Endothelial cell of umbilical vein (primary cell): ENCODE data around the gene ANKRD13D. TPM values are rescaled to one million over a fixed set of nuclear protein-coding genes. Genes with fewer than 3 reads are reported as not detected.
A peak's percentile ranks its signal among the peaks of the same experiment; 100 is the strongest.
"Not testable (repeated sequence)": the region's sequence is repeated elsewhere in the genome, so short reads cannot be mapped to it uniquely, and the experiment has no call there.

Experiments used
- BruUV-seq: library from RNA; stranded (reverse); fragments of 400-500 nt; replicated peaks from 2 replicates; lab custom pipeline; 2021; lab: Mats Ljungman, UMichigan
- CTCF ChIA-PET: fragments of 300-600, 350-600 bp; sonication (Branson Sonifier 250); formaldehyde crosslinking; loops from one replicate; lab custom pipeline; 2021; ENCODE audit warnings: antibody characterized with exemption, inconsistent platforms; lab: Charles Lee
- POLR2A ChIA-PET: fragments of 300-600, 350-600 bp; sonication (Branson Sonifier 250); formaldehyde crosslinking; loops from one replicate; lab custom pipeline; 2021; ENCODE audit warnings: antibody characterized with exemption, inconsistent platforms; lab: Charles Lee
- DNase-seq: peaks from one replicate; pipeline ENCODE4 v3.0.0-alpha.2; 2011; ENCODE audit warnings: low read depth, low spot score
- FAIRE-seq: peaks from 2 replicates; lab custom pipeline; 2011; peaks lifted over from hg19 to GRCh38; lab: Jason Lieb, UNC
- H2AFZ ChIP-seq: 2 replicates; pipeline ENCODE4 v1.6.0; 2012; ENCODE audit warnings: low read depth, low read length, control low read depth, inconsistent platforms
- H3K27ac ChIP-seq: 2 replicates; pipeline ENCODE4 v1.5.1; 2011; ENCODE audit warnings: low read depth, mild to moderate bottlenecking, control low read depth, low read length, moderate library complexity; ENCODE audit not compliant: insufficient read depth
- H3K27me3 ChIP-seq, 2 experiments: 2 replicates each; pipeline versions ENCODE4 v1.6.0 to v1.6.1; 2011; ENCODE audit warnings: low read length in 2 of 2, mixed read lengths in 1 of 2; ENCODE audit not compliant: control insufficient read depth in 2 of 2, insufficient read depth in 2 of 2
- H3K36me3 ChIP-seq, 2 experiments: 2 replicates in 1 of 2; 3 replicates in 1 of 2; pipeline ENCODE4 v1.5.1; 2011; ENCODE audit warnings: low read length in 2 of 2, mild to moderate bottlenecking in 1 of 2, moderate library complexity in 1 of 2; ENCODE audit not compliant: control insufficient read depth in 2 of 2, insufficient read depth in 2 of 2; ENCODE audit errors: extremely low read depth in 1 of 2
- H3K4me1 ChIP-seq: 3 replicates; pipeline ENCODE4 v1.5.1; 2011; ENCODE audit warnings: mild to moderate bottlenecking, low read length; ENCODE audit not compliant: control insufficient read depth, insufficient read depth; ENCODE audit errors: extremely low read depth
- H3K4me2 ChIP-seq: 2 replicates; pipeline ENCODE4 v1.6.1; 2011; ENCODE audit warnings: low read length, control low read depth, mixed read lengths; ENCODE audit not compliant: insufficient read depth
- H3K4me3 ChIP-seq, 3 experiments: fragments of 200-600 bp in 1 of 3; sonication (generic), shearing (Covaris generic) in 1 of 3; replicated peaks in 1 of 3; 2 replicates each; pipeline ENCODE4 v1.5.1; 2011 to 2016; ENCODE audit warnings: control low read depth in 3 of 3, low read length in 3 of 3, mild to moderate bottlenecking in 2 of 3, inconsistent platforms in 1 of 3, low read depth in 1 of 3, moderate library complexity in 1 of 3; ENCODE audit not compliant: insufficient read depth in 1 of 3
- H3K79me2 ChIP-seq: 2 replicates; pipeline ENCODE4 v1.6.0; 2012; ENCODE audit warnings: low read length, inconsistent platforms; ENCODE audit not compliant: control insufficient read depth, insufficient read depth
- H3K9ac ChIP-seq: replicated peaks from 2 replicates; pipeline ENCODE3; 2011; ENCODE audit warnings: low read length, control low read depth; ENCODE audit not compliant: insufficient read depth; ENCODE audit errors: extremely low read depth
- H3K9me1 ChIP-seq: replicated peaks from 3 replicates; pipeline ENCODE4 v1.6.0; 2011; ENCODE audit warnings: mild to moderate bottlenecking, low read length; ENCODE audit not compliant: control insufficient read depth, insufficient read depth; ENCODE audit errors: extremely low read depth
- H3K9me3 ChIP-seq: replicated peaks from 2 replicates; pipeline ENCODE4 v1.5.1; 2012; ENCODE audit warnings: low read length, inconsistent platforms; ENCODE audit not compliant: control insufficient read depth, insufficient read depth
- H4K20me1 ChIP-seq: replicated peaks from 2 replicates; pipeline ENCODE3; 2011; ENCODE audit warnings: mild to moderate bottlenecking, low read length; ENCODE audit not compliant: control insufficient read depth, insufficient read depth; ENCODE audit errors: extremely low read depth
- GATA2 ChIP-seq: IDR thresholded peaks from 2 replicates; pipeline ENCODE4 v1.7.0; 2011; ENCODE audit warnings: low read depth, mild to moderate bottlenecking, moderate library complexity, mixed read lengths, low read length; ENCODE audit not compliant: insufficient read length, insufficient read depth
- MYC ChIP-seq: IDR thresholded peaks from one replicate; pipeline ENCODE4 v1.6.1; 2011; ENCODE audit warnings: mild to moderate bottlenecking, low read depth, low read length
- POLR2AphosphoS5 ChIP-seq: IDR thresholded peaks from 2 replicates; pipeline ENCODE4 v1.6.1; 2012; ENCODE audit warnings: low read depth, mild to moderate bottlenecking, control low read depth, low read length, moderate library complexity; ENCODE audit not compliant: insufficient read depth
- dilution Hi-C: fragments of 300-500 bp; cut with MboI; formaldehyde crosslinking; loops from one replicate; pipeline ENCODE4 v1.15.0; 2019; ENCODE audit warnings: low sequenced_read_pairs; ENCODE audit not compliant: extremely low pct_ligation_motif_present
- intact Hi-C: fragments of 100-400 bp; cut with micrococcal nuclease; formaldehyde crosslinking; loops from one replicate; pipeline ENCODE4 v1.10.0; 2022
- polyA plus RNA-seq, 4 experiments: library from polyadenylated mRNA; depleted of rRNA in 3 of 4; stranded (reverse) in 3 of 4; unstranded in 1 of 4; fragments of >200 nt; gene quantifications; 2 replicates each; pipeline versions ENCODE4 v1.2.1 to v1.2.3, GENCODE V29; 2011 to 2012; ENCODE audit warnings: missing spikeins in 1 of 4
- total RNA-seq: library from RNA; stranded (reverse); gene quantifications from 2 replicates; pipeline ENCODE4 v1.2.3, GENCODE V29; 2021
- TF ChIP-seq, protein P1 (sequence below), 2 donors: IDR thresholded peaks; 1 replicate in 1 of 2; 2 replicates in 1 of 2; pipeline ENCODE4 v1.5.1; 2011; ENCODE audit warnings: low read length in 2 of 2, mild to moderate bottlenecking in 2 of 2, moderate library complexity in 2 of 2, control low read depth in 1 of 2, inconsistent platforms in 1 of 2, low read depth in 1 of 2; ENCODE audit not compliant: insufficient read depth in 1 of 2; ENCODE audit errors: extremely low read depth in 1 of 2
- TF ChIP-seq, protein P2 (sequence below): IDR thresholded peaks from 2 replicates; pipeline ENCODE4 v1.6.1; 2011; ENCODE audit not compliant: insufficient read depth, insufficient read length

The ANKRD13D gene
- total and polyA plus RNA-seq, 2 donors (not counting 3 experiments of a cell fraction or from before 2014, with no cell fraction given) = 43.5 to 57.5 TPM

DNA sequence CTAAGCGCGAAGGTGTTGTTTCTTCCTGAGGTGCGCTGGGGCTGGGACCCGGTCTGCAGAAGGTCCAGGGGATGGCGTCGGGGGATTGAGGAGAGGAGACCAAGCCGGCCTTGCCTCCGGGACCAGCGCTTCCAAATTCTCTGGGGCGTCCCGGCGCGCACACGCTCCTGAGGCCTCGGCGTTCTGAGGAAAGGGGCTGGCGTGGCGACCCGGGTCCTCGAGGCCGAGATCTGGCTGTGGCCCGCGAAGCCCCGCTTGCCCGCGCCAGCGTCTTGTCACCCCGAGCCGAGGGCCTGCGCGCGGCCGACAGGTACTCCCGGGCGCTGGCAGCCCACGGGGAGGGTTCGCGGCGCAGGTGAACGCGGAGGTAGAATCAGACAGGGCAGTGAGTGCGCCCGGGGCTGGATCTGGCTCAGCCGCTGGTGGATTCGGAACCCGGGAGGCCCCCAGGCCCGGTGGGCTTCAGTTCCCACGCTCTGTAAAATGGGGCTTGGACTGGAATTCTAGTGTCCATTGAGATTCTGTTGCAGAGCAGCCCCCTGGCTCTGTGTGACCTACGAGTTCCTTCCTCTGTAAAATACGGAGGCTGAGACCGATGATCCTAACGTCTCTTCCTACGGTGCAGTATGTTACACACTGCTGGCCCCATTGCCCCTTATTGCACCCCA, 28.9 kb downstream of the ANKRD13D start:
- ChIA-PET POLR2A (interaction anchor here (1.1 kb wide), 1 partner anchor 63 kb away, joined by 3 read pairs; no protein-coding TSS in a partner anchor), CTCF (interaction anchor here (1.0 to 9.2 kb wide), 37 partner anchors 10 to 264 kb away, joined by 3 to 151 read pairs (median 7); partner anchors contain the start of genes ANKRD13D, GRK2, POLD4 and PPP1CA)
- no peaks in the 10 kb centered on the region for H3K27me3 ChIP-seq
- H3K9me3 ChIP-seq = no peaks in the 10 kb centered on the region
- BruUV-seq = no TSS peak
- dilution Hi-C loops (no loop called here), intact Hi-C loops (loop anchor here (1.0 to 2.0 kb wide), 7 partner anchors 30 to 237 kb away; partner anchors contain the start of genes GRK2 and POLD4)
- no peaks in the 10 kb centered on the region for H4K20me1 ChIP-seq
- FAIRE-seq (no peak), DNase-seq (no peak)
- H3K9ac ChIP-seq = peak overlapping the region; percentile 6
- no peaks in the 10 kb centered on the region for H3K79me2 ChIP-seq
- no peaks in the 10 kb centered on the region for H3K9me1 ChIP-seq
- H3K4me3 ChIP-seq = peak overlapping the region; percentile 1 to 75 (median 31)
- no peaks in the 10 kb centered on the region for H3K36me3 ChIP-seq
- no peak for TF ChIP-seq POLR2AphosphoS5
- TF ChIP-seq, protein P1, sequence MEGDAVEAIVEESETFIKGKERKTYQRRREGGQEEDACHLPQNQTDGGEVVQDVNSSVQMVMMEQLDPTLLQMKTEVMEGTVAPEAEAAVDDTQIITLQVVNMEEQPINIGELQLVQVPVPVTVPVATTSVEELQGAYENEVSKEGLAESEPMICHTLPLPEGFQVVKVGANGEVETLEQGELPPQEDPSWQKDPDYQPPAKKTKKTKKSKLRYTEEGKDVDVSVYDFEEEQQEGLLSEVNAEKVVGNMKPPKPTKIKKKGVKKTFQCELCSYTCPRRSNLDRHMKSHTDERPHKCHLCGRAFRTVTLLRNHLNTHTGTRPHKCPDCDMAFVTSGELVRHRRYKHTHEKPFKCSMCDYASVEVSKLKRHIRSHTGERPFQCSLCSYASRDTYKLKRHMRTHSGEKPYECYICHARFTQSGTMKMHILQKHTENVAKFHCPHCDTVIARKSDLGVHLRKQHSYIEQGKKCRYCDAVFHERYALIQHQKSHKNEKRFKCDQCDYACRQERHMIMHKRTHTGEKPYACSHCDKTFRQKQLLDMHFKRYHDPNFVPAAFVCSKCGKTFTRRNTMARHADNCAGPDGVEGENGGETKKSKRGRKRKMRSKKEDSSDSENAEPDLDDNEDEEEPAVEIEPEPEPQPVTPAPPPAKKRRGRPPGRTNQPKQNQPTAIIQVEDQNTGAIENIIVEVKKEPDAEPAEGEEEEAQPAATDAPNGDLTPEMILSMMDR (IDR thresholded peaks at IDR 0.05; ENCODE audit: extremely low read depth in 1 of 2, insufficient read depth in 1 of 2, low read depth in 1 of 2, low read length in 2 of 2) = no peak
- TF ChIP-seq, protein P2, sequence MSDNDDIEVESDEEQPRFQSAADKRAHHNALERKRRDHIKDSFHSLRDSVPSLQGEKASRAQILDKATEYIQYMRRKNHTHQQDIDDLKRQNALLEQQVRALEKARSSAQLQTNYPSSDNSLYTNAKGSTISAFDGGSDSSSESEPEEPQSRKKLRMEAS = no peak
- TF ChIP-seq MYC = no peak
- TF ChIP-seq GATA2 = no peak
- peak overlapping the region; percentile 72 for H2AFZ ChIP-seq
- H3K4me2 ChIP-seq = peak overlapping the region; percentile 62
- H3K4me1 ChIP-seq = peaks cover 6% of the 10 kb centered on the region
- H3K27ac ChIP-seq = no peak overlapping the region

DNA sequence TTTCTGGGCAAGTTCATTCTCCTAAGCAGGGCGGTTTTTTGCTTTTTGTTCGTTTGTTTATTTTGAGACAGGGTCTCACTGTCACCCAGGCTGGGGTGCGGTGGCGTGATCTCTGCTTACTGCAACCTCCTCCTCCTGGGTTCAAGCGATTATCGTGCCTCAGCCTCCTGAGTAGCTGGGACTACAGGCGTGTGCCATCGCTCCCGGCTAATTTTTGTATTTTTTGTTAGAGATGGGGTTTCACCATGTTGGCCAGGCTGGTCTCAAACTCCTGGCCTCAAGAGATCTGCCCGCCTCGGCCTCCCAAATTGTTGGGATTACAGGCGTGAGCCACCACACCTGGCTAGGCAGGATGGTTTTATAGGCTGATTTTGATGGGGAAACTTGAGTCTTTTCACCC, 29.8 kb downstream of the ANKRD13D start:
- DNase-seq, dilution Hi-C loops, H3K4me2 ChIP-seq, H4K20me1 ChIP-seq, intact Hi-C loops, H3K36me3 ChIP-seq, H3K9me1 ChIP-seq, H3K9me3 ChIP-seq, H3K4me1 ChIP-seq, H3K9ac ChIP-seq, H3K4me3 ChIP-seq, FAIRE-seq, BruUV-seq, H2AFZ ChIP-seq, H3K27ac ChIP-seq, H3K79me2 ChIP-seq, H3K27me3 ChIP-seq: not testable (repeated sequence)
- ChIA-PET POLR2A (interaction anchor here (0.9 kb wide), 1 partner anchor 42 kb away, joined by 4 read pairs; no protein-coding TSS in a partner anchor), CTCF (interaction anchor here (1.6 to 9.2 kb wide), 5 partner anchors 11 to 62 kb away, joined by 4 to 151 read pairs (median 35); partner anchors contain the start of gene GRK2)
